Activated T-cell treated with anti-CD3 and anti-CD28 coated beads for 1 hour (primary cell): ENCODE measurements around the gene SNTB2.

Source experiments
- DNase-seq: peaks from one replicate; pipeline ENCODE4 v3.0.0-alpha.2; 2020; ENCODE audit warnings: low read depth

The SNTB2 gene

DNA sequence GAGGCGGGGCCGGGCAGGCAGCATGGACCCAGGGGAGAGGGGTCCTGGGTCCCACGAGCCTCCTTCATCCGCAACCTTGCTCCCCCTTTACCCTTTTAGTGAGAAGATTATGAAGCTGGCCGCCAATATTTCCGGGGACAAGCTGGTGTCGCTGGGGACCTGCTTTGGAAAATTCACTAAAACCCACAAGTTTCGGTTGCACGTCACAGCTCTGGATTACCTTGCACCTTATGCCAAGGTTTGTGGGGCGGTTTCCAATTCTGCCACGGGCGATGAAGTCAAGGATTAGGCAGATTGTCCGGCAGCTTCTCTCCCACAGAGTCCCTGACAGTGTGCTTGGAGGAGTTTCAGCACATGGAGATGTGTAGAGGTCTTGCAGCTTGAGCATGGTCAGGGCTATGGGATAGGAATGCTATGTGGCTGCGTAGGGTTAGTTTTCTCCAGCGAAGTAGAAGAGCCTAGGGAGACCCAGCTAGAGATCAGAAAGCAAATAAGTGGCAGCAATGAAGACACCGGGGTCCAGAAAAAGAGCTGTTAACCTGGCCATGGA lies 153.2 kb downstream of the SNTB2 start:
- no peak for DNase-seq

DNA sequence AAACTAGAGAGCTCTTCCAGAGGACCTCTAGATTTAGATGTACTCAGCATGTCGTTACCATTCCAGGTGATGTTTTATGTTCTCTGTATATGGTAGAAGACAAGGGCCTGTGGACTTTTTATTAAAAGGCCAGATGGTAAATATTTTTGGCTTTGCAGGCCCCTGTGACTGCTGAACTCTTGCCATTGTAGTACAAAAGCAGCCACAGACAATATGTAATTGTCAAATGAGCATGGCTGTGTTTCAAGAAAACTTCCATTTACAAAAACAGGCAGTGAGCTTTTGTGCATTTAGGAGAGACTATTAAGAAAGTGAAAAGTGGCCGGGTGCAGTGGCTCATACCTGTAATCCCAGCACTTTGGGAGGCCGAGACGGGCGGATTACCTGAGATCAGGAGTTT lies 157.2 kb downstream of the SNTB2 start:
- DNase-seq = no peak

- no peak for DNase-seq
Measured at GRCh38 chr16:69345923-69346322, 159.0 kb downstream of the SNTB2 start.

DNA sequence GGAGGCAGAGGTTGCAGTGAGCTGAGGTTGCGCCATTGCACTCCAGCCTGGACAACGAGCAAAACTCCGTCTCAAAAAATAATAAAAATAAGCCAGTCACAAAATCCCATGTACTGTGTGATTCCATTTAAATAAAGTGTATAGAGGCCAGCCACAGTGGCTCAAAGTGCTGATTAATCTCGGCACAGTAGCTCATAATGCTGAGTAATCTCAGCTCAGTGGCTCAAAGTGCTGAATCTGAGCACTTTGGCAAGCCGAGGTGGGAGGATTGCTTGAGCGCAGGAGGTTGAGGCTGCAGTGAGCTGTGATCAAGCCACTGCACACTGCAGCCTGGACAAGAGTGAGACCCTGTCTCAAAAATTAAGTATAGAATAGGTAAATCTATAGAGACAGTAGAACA lies 159.7 kb downstream of the SNTB2 start:
- DNase-seq = no peak

DNA sequence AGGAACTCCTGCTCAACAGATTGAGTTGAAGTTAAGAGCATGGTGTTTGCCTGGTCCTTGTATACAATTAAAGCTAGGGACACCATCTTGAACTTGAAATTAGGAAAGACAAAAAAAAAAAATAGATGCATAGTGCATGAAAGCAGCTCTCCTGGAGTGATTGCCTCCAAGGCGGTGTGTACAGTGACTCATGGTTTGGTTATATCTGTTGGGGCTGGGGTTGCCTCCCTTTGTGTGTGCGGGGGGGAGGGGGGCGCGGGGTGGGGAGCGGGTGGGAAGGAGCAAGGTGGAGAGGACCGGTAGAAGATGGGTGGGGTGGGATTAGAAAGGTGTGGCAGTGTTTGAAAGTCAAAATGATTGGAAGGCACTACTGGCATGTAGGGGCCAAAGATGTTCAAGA lies 161.3 kb downstream of the SNTB2 start:
- DNase-seq = no peak

DNA sequence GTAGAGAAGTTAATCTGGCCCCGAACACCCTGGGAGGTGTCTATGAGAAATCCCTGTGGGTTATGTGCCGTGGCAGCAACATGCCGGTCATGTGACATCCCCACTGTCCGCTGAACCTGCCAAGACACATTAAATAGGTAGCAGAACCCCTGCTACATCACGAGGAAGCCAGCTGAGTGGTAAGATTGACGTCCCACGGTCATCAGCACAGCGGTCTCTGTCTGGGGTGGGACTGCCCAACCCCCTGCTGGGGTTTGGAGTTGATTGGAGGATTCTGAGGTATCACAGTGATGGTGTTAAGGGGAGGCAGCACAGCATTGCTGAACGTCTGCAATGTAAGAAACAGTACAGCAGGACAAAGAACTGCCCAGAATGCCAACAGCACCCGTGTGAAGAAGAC lies 162.6 kb downstream of the SNTB2 start:
- DNase-seq = no peak

DNA sequence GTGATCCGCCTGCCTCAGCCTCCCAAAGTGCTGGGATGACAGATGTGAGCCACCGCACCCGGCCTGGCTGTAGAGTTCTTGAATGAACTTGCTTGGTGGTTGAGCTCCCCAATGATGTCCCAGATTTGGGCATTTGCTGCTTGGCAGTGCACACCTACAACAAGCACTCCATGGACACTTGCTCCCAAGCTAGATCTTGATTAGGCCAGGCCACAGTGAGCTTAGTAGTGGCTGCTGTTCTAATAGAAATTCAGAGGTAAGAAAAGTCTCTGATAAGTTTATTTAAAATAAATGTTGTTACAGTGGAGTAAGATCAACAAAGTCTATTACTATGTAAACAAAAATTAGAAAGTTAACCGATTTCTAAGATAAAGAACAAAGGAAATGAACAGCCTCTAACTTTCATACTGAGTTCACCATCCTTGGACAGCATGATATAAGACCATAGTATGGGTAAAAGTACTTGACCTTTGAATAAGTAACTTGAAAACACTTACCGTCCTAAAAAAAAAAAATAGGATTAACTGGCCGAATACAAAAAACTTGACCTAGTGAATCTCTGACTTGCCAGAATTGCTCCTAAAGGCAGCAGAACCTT lies 163.7 kb downstream of the SNTB2 start:
- no peak for DNase-seq

DNA sequence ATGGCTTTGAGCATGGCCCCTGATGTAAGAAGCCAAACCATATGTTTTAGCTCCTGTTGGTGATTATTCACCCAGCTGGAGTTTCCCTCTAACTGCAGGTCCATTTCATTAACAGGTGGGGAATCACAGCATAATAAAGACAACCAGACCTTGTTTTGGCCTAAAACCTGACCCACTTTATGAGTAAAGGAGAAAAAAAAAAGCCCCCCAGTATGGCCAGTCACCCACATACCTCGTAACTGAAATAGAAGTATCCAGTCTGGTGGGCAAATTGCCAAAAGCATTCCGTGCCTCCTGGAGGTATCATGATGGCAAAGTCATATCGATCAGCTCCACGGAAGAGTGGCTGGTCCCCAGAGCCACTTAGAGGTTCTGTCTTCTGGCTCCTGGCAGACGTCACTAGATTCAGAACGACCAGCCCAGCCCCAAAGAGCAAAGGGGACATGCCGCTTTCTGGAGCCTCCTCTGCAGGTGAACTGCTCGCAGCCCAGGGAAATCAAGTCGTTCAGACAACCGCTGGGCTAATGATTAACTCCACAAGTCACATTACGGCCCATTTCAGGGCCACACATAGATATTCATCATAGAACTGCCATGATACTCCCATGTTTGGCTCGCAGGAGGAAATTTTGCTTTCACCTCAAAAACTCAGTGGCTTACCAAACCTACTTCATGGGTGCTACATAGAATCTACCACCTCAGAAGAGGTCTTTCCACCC lies 164.5 kb downstream of the SNTB2 start, which contains the start of gene TMED6:
Gene TMED6 (minus strand): TSS at position 478 of the 719 bp plus-strand sequence. CDS start 33 bp downstream, at position 445.
- DNase-seq = no peak
